Rectal smooth muscle tissue (tissue), 1 donor: ENCODE results near the gene HSPA1L.
"Not testable (repeated sequence)": the region's sequence is repeated elsewhere in the genome, so short reads cannot be mapped to it uniquely, and the experiment has no call there.

Experiments used
- H3K27ac ChIP-seq: one replicate; pipeline ENCODE4 v1.7.0; 2013; ENCODE audit warnings: low read depth, low read length, inconsistent platforms
- H3K27me3 ChIP-seq: one replicate; pipeline ENCODE4 v1.7.0; 2013; ENCODE audit warnings: low read length; ENCODE audit not compliant: control insufficient read depth, insufficient read depth
- H3K36me3 ChIP-seq: one replicate; pipeline ENCODE4 v1.7.0; 2013; ENCODE audit warnings: low read length; ENCODE audit not compliant: control insufficient read depth, insufficient read depth
- H3K4me1 ChIP-seq: one replicate; pipeline ENCODE4 v1.7.0; 2013; ENCODE audit warnings: low read length; ENCODE audit not compliant: control insufficient read depth, insufficient read depth
- H3K4me3 ChIP-seq: one replicate; pipeline ENCODE4 v1.7.0; 2013; ENCODE audit warnings: low read length
- H3K9ac ChIP-seq: one replicate; pipeline ENCODE4 v1.7.0; 2013; ENCODE audit warnings: low read length

HSPA1L gene

GRCh38 chr6:31819871-31820299 lies 4.8 kb upstream of the HSPA1L start:
- Histone ChIP-seq H3K36me3 (no peaks in the 10 kb centered on the region), H3K9ac (no peak overlapping the region), H3K4me1 (peaks cover 13% of the 10 kb centered on the region), H3K27ac (peak overlapping the region; percentile 50), H3K4me3 (no peak overlapping the region), H3K27me3 (no peaks in the 10 kb centered on the region)

- H3K36me3 ChIP-seq, H3K27me3 ChIP-seq, H3K9ac ChIP-seq: not testable (repeated sequence)
- Histone ChIP-seq H3K4me1 (peaks cover 14% of the 10 kb centered on the region), H3K4me3 (peak overlapping the region; percentile 59), H3K27ac (peak overlapping the region; percentile 52)
Observed at GRCh38 chr6:31817929-31818511, 2.9 kb upstream of the HSPA1L start.

GRCh38 chr6:31817133-31817928 lies 2.2 kb upstream of the HSPA1L start:
- H3K36me3 ChIP-seq, H3K27me3 ChIP-seq, H3K4me1 ChIP-seq, H3K9ac ChIP-seq: not testable (repeated sequence)
- Histone ChIP-seq H3K27ac (peak overlapping the region; percentile 52), H3K4me3 (peak overlapping the region; percentile 59)

GRCh38 chr6:31814677-31815024 lies 432 bp downstream of the HSPA1L start:
- H3K36me3 ChIP-seq, result no peaks in the 10 kb centered on the region
- peak overlapping the region; percentile 48 for H3K4me3 ChIP-seq
- H3K9ac ChIP-seq, result no peak overlapping the region
- H3K27me3 ChIP-seq, result no peaks in the 10 kb centered on the region
- H3K4me1 ChIP-seq, result peaks cover 6% of the 10 kb centered on the region
- H3K27ac ChIP-seq, result peak overlapping the region; percentile 97

DNA sequence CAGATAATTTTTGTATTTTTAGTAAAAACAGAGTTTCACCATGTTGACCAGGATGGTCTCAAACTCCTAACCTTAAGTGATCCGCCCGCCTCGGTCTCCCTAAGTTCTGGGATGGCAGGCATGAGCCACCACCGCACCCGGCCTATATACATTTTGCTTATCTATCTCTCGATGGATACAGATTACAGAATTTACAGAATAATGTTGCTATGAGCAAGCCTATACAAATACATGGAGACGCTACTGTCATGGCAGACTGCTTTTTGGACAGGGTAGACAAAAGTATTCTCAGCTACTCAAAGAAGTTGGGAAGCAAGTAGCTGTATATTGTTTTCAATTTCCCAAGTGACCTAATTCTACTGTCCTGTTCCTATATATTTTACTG lies 1.6 kb downstream of the HSPA1L start:
- Histone ChIP-seq H3K4me3 (peak overlapping the region; percentile 22), H3K36me3 (no peaks in the 10 kb centered on the region), H3K4me1 (peaks cover 6% of the 10 kb centered on the region), H3K27ac (peak overlapping the region; percentile 84), H3K9ac (no peak overlapping the region), H3K27me3 (no peaks in the 10 kb centered on the region)

- Histone ChIP-seq H3K9ac (no peak overlapping the region), H3K27me3 (no peaks in the 10 kb centered on the region), H3K4me1 (peaks cover 7% of the 10 kb centered on the region), H3K36me3 (no peaks in the 10 kb centered on the region), H3K27ac (no peak overlapping the region), H3K4me3 (no peak overlapping the region)
Observed at GRCh38 chr6:31811645-31812044, 3.4 kb downstream of the HSPA1L start.

DNA sequence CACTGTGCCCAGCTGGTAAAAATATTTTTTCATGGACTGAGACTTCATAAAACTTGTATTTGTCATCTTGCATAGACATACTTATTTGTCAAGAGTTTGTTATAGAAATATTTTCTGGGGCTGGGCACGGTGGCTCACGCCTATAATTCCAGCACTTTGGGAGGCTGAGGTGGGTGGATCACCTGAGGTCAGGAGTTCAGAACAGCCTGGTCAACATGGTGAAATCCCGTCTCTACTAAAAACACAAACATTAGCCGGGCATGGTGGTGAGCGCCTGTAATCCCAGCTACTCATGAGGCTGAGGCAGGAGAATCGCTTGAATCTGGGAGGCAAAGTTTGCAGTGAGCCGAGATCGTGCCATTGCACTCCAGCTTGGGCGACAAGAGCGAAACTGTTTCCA lies 6.5 kb downstream of the HSPA1L start:
- H3K9ac ChIP-seq, H3K27ac ChIP-seq, H3K36me3 ChIP-seq, H3K4me3 ChIP-seq, H3K27me3 ChIP-seq: not testable (repeated sequence)
- H3K4me1 ChIP-seq, result peaks cover 13% of the 10 kb centered on the region

DNA sequence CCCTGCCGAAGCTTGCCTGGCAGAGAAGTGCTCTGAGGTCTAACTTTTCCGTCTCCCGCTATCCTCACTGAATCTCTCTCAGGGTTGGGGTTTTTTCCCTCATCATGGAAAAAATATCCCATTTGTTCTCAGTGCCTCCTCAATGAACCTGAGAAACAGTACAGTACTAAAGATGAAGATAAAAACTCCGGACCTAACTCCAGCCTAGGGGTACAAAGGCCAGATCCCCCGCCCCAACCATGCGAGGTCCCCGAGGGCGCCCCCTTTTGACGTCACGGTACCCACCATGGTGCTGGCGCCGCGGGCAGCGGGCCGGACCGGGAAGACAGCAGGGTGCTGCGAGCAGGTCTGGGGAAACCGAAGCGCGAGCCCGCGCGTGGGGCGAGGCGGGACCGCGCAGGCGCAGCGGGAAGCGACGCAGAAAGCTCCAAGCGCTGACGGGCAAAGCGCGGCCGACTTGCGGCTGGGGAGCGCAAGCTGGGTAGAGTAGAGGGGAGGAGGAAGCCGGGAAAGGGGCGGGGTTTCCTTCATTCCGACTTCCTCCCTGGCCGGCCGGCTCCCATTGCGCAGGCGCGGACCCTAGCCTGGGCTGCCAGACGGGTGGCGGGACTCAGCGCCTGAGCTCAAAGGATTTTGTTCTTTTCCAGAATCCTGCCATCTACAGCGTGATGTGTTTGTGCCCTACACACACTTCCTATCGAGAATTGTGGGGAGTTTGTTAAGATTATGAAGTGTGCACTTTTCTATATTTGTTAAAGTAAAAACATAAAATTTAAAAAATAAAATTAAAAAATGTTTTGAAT lies 8.4 kb downstream of the HSPA1L start, which contains the start of gene LSM2:
Gene LSM2, minus strand, starts transcription at position 497 of the 803 bp plus-strand sequence. Its CDS starts 209 bp downstream, at position 288.
- H3K27ac ChIP-seq, result peak within 1 kb of the TSS; percentile 97
- peaks cover 11% of the 10 kb centered on the region for H3K4me1 ChIP-seq
- no peaks in the 10 kb centered on the region for H3K27me3 ChIP-seq
- H3K4me3 ChIP-seq, result peak within 1 kb of the TSS; percentile 89
- peak within 1 kb of the TSS; percentile 75 for H3K9ac ChIP-seq
- H3K36me3 ChIP-seq, result no peaks in the 10 kb centered on the region

DNA sequence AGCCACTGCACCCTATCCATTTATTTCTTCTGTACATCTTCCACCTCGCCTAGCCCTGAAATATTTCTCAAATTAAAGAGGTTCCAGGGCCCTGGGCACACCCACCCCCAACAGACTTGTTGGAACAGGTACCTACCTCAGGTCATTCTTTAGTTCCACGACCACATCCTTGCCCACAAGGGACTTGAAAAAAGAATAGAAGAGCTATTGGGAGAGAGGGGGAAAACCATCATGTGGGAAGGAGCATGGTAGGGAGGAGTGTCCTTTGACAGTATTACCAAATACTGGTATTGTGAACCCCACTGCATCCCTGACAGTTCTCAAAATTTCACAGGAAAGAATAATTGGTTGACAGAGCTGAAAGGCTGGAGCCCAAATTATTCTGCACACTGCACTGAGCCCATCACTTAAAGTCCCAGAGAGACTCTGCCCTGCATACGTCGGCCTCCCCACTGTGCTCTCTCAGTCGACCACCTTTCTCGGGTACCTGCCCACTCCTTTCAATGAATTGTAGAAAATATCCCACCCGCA lies 9.1 kb downstream of the HSPA1L start:
- H3K4me1 ChIP-seq, result peaks cover 11% of the 10 kb centered on the region
- peak overlapping the region; percentile 97 for H3K27ac ChIP-seq
- peak overlapping the region; percentile 89 for H3K4me3 ChIP-seq
- H3K36me3 ChIP-seq, result no peaks in the 10 kb centered on the region
- H3K9ac ChIP-seq, result peak overlapping the region; percentile 75
- no peaks in the 10 kb centered on the region for H3K27me3 ChIP-seq

DNA sequence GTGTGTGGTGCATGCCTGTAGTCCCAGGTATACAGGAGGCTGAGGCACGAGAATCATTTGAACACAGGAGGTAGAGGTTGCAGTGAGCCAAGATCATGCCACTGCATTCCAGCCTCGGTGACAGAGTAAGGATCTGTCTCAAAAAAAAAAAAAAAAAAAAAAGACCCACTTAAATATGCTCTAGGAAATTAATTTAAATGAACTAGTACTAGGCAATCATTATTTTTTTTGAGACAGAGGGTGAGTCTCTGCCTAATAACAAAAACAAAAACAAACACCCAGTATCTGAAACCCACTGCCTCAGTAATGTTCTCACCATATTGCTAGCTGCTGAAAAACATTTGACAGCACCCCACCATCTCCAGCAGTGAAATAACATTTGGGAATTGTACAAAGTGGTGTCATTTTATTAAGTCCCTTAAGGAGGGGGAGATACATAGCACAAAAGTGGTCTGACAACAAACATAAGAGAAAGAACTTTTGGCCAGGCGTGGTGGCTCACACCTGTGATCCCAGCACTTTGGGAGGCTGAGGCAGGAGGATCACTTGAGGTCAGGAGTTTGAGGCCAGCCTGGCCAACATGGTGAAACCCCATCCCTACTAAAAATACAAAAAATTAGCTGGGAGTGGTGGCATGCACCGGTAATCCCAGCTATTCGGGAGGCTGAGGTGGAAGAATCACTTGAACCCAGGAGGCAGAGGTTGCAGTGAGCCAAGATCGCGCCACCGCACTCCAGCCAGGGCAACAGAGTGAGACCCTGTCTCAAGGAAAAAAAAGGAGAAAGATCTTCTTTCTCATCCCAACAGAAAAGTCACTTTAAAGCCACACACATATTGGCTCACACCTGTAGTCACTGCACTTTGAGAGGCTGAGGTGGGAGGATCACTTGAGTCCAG lies 13.8 kb downstream of the HSPA1L start:
- H3K36me3 ChIP-seq, H3K9ac ChIP-seq: not testable (repeated sequence)

DNA sequence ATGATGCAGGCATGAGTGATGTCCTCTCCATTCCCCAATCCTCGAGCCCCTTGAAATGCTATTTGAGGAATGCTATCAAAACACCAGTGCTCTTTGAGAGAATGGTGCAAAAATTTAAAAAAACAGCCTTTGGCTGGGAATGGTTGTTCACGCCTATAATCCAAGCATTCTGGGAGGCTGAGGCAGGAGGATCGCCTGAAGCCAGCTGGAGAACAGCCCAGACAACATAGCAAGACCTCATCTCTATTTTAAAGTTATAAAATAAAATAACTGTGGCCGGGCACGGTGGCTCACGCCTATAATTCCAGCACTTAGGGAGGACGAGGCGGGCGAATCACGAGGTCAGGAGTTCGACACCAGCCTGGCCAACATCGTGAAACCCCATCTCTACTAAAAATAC lies 15.3 kb downstream of the HSPA1L start:
- Histone ChIP-seq H3K36me3 (no peaks in the 10 kb centered on the region), H3K4me1 (peaks cover 4% of the 10 kb centered on the region), H3K9ac (no peak overlapping the region), H3K27me3 (no peaks in the 10 kb centered on the region), H3K27ac (no peak overlapping the region), H3K4me3 (no peak overlapping the region)

More for the DNA sequence above, 13.8 kb downstream of the HSPA1L start:
- H3K27me3 ChIP-seq, H3K4me3 ChIP-seq, H3K4me1 ChIP-seq, H3K27ac ChIP-seq: not testable (repeated sequence)
